WTC11 (cell line): ENCODE measurements around the gene LCORL. TPM values are rescaled to one million over a fixed set of nuclear protein-coding genes. Genes with fewer than 3 reads are reported as not detected.

Experiments used
- ATAC-seq: fragments of 200-7000 bp; cut with Tn5 transposase; 2 replicates; pipeline ENCODE4 v1.10.0; 2021; ENCODE audit warnings: mild to moderate bottlenecking, moderate library complexity
- CTCF ChIA-PET: fragments of 300-600 bp; sonication (Branson Sonifier 250); formaldehyde crosslinking; loops from one replicate; lab custom pipeline; 2021; ENCODE audit warnings: antibody characterized with exemption; lab: Charles Lee
- POLR2A ChIA-PET: fragments of 350-600 bp; sonication (Branson Sonifier 250); formaldehyde crosslinking; loops from one replicate; lab custom pipeline; 2021; ENCODE audit warnings: antibody characterized with exemption; lab: Charles Lee
- DNase-seq: peaks from one replicate; pipeline ENCODE4 v3.0.0; 2021; ENCODE audit warnings: low spot score
- H3K27ac Mint-ChIP-seq: 2 replicates; pipeline ENCODE4 v1.8.0; 2021; ENCODE audit warnings: mixed read lengths
- H3K27me3 Mint-ChIP-seq: 2 replicates; pipeline ENCODE4 v1.8.0; 2021; ENCODE audit warnings: low read depth, mild to moderate bottlenecking, moderate library complexity, mixed read lengths
- H3K36me3 Mint-ChIP-seq: 2 replicates; pipeline ENCODE4 v1.8.0; 2021; ENCODE audit warnings: mixed read lengths
- H3K4me1 Mint-ChIP-seq: 2 replicates; pipeline ENCODE4 v1.8.0; 2022; ENCODE audit warnings: mixed read lengths
- H3K4me3 Mint-ChIP-seq: 2 replicates; pipeline ENCODE4 v1.8.0; 2021; ENCODE audit warnings: mild to moderate bottlenecking, moderate library complexity, mixed read lengths
- H3K9me3 Mint-ChIP-seq: 2 replicates; pipeline ENCODE4 v1.8.0; 2021; ENCODE audit warnings: mixed read lengths
- ATF6 ChIP-seq: sonication (generic); formaldehyde crosslinking; IDR thresholded peaks from 2 replicates; pipeline ENCODE4 v1.8.1; 2023; ENCODE audit warnings: mild to moderate bottlenecking, missing genetic modification reagents
- CBFB ChIP-seq: sonication (generic); formaldehyde crosslinking; IDR thresholded peaks from 2 replicates; pipeline ENCODE4 v1.8.1; 2022; ENCODE audit warnings: mild to moderate bottlenecking, low read depth, missing genetic modification reagents
- CREB1 ChIP-seq: sonication (generic); formaldehyde crosslinking; IDR thresholded peaks from 2 replicates; pipeline ENCODE4 v1.8.0; 2023; ENCODE audit warnings: mild to moderate bottlenecking, missing genetic modification reagents
- CTCF ChIP-seq: fragments of 200-600 bp; IDR thresholded peaks from 2 replicates; pipeline ENCODE4 v1.8.0; 2022; ENCODE audit warnings: antibody characterized with exemption
- EMX1 ChIP-seq: fragments of 250-450 bp; sonication (Bioruptor Pico); IDR thresholded peaks from 2 replicates; pipeline ENCODE4 v1.8.0; 2021; ENCODE audit warnings: mild to moderate bottlenecking
- ERG ChIP-seq: fragments of 250-450 bp; sonication (Bioruptor Pico); IDR thresholded peaks from 2 replicates; pipeline ENCODE4 v1.8.0; 2021; ENCODE audit warnings: mild to moderate bottlenecking
- GABPB1 ChIP-seq: sonication (generic); formaldehyde crosslinking; IDR thresholded peaks from 2 replicates; pipeline ENCODE4 v1.8.1; 2023; ENCODE audit warnings: mild to moderate bottlenecking, missing genetic modification reagents
- JUN ChIP-seq: sonication (generic); formaldehyde crosslinking; IDR thresholded peaks from 2 replicates; pipeline ENCODE4 v1.8.0; 2023; ENCODE audit warnings: mild to moderate bottlenecking, missing genetic modification reagents
- MLX ChIP-seq: sonication (generic); formaldehyde crosslinking; IDR thresholded peaks from 2 replicates; pipeline ENCODE4 v1.8.1; 2023; ENCODE audit warnings: mild to moderate bottlenecking, missing genetic modification reagents, moderate library complexity
- OVOL2 ChIP-seq: fragments of 250-450 bp; sonication (Bioruptor Pico); IDR thresholded peaks from 2 replicates; pipeline ENCODE4 v1.9.0; 2021; ENCODE audit warnings: mild to moderate bottlenecking, borderline replicate concordance
- PRRX2 ChIP-seq: fragments of 250-450 bp; sonication (Bioruptor Pico); IDR thresholded peaks from 2 replicates; pipeline ENCODE4 v1.8.0; 2021; ENCODE audit warnings: mild to moderate bottlenecking
- SMAD3 ChIP-seq: sonication (generic); formaldehyde crosslinking; IDR thresholded peaks from 2 replicates; pipeline ENCODE4 v1.8.0; 2022; ENCODE audit warnings: missing genetic modification reagents, mild to moderate bottlenecking, borderline replicate concordance
- ZNF317 ChIP-seq: sonication (generic); formaldehyde crosslinking; IDR thresholded peaks from 2 replicates; pipeline ENCODE4 v1.8.1; 2023; ENCODE audit warnings: low read depth, mild to moderate bottlenecking, moderate library complexity, missing genetic modification reagents, borderline replicate concordance
- ZNF416 ChIP-seq: fragments of 250-450 bp; sonication (Bioruptor Pico); IDR thresholded peaks from 2 replicates; pipeline ENCODE4 v1.9.0; 2021; ENCODE audit warnings: mild to moderate bottlenecking, inconsistent platforms
- ZNF512 ChIP-seq: sonication (generic); formaldehyde crosslinking; IDR thresholded peaks from 2 replicates; pipeline ENCODE4 v1.8.1; 2022; ENCODE audit warnings: missing genetic modification reagents, borderline replicate concordance
- ZSCAN18 ChIP-seq: fragments of 250-450 bp; sonication (Bioruptor Pico); IDR thresholded peaks from 2 replicates; pipeline ENCODE4 v2.1.2; 2022; ENCODE audit warnings: mild to moderate bottlenecking, moderate library complexity
- total RNA-seq: library from RNA; stranded (reverse); gene quantifications from 3 replicates; pipeline ENCODE4 v1.2.3, GENCODE V29; 2021

Gene LCORL
- total RNA-seq, 1 experiment from 2014 or later: 19.9 TPM

- H3K4me1 Mint-ChIP-seq: no peaks in the 10 kb centered on the region
- CTCF ChIA-PET: no interaction called here
- POLR2A ChIA-PET: no interaction called here
- ATAC-seq (no peak), DNase-seq (no peak)
- H3K36me3 Mint-ChIP-seq: no peaks in the 10 kb centered on the region
- H3K9me3 Mint-ChIP-seq: no peaks in the 10 kb centered on the region
- TF ChIP-seq CTCF (no peak), ZSCAN18 (CRISPR knock-in tag) (no peak), ZNF416 (CRISPR knock-in tag) (no peak)
- H3K27me3 Mint-ChIP-seq: no peaks in the 10 kb centered on the region
- H3K4me3 Mint-ChIP-seq: no peak overlapping the region
- H3K27ac Mint-ChIP-seq: no peak overlapping the region
Observed at GRCh38 chr4:17895481-17895880, 126.1 kb downstream of the LCORL start.

- no peak overlapping the region for H3K27ac Mint-ChIP-seq
- no peak for TF ChIP-seq EMX1 (CRISPR knock-in tag)
- TF ChIP-seq CREB1 (CRISPR knock-in tag): no peak
- TF ChIP-seq ATF6: no peak
- TF ChIP-seq MLX (CRISPR knock-in tag): no peak
- no peak for TF ChIP-seq PRRX2 (CRISPR knock-in tag)
- TF ChIP-seq ZNF512: no peak
- POLR2A ChIA-PET: no interaction called here
- no peaks in the 10 kb centered on the region for H3K9me3 Mint-ChIP-seq
- CTCF ChIA-PET: no interaction called here
- H3K36me3 Mint-ChIP-seq: no peaks in the 10 kb centered on the region
- no peaks in the 10 kb centered on the region for H3K27me3 Mint-ChIP-seq
- ATAC-seq: no peak
- H3K4me3 Mint-ChIP-seq: no peak overlapping the region
- peaks cover 8% of the 10 kb centered on the region for H3K4me1 Mint-ChIP-seq
- DNase-seq: no peak
Observed at GRCh38 chr4:17894421-17894820, 127.1 kb downstream of the LCORL start.

GRCh38 chr4:17889692-17890091 is 131.9 kb downstream of the LCORL start:
- H3K27ac Mint-ChIP-seq: no peak overlapping the region

More at GRCh38 chr4:17889692-17890091, 131.9 kb downstream of the LCORL start:
- POLR2A ChIA-PET: no interaction called here
- Mint-ChIP-seq H3K4me1 (peaks cover 16% of the 10 kb centered on the region), H3K36me3 (no peaks in the 10 kb centered on the region), H3K4me3 (no peak overlapping the region), H3K27me3 (no peaks in the 10 kb centered on the region), H3K9me3 (no peaks in the 10 kb centered on the region)
- CTCF ChIA-PET: no interaction called here
- DNase-seq (no peak), ATAC-seq (no peak)
- TF ChIP-seq OVOL2 (CRISPR knock-in tag): no peak
- no peak for TF ChIP-seq SMAD3 (CRISPR knock-in tag)
- TF ChIP-seq JUN (CRISPR knock-in tag): no peak
- TF ChIP-seq ERG (CRISPR knock-in tag): no peak
- no peak for TF ChIP-seq GABPB1 (CRISPR knock-in tag)
- TF ChIP-seq CBFB (CRISPR knock-in tag): no peak
- TF ChIP-seq ZNF317 (CRISPR knock-in tag): no peak
- TF ChIP-seq CTCF: no peak
